Liver (tissue), 3 donors: ENCODE results near the gene TMEM132E.

Experiments used
- EGR1 ChIP-seq, 2 donors: IDR thresholded peaks; 2 replicates each; pipeline ENCODE4 v1.6.1; 2016 to 2018; ENCODE audit warnings: antibody characterized with exemption in 2 of 2, low read depth in 2 of 2
- GABPA ChIP-seq, 2 donors: IDR thresholded peaks in 1 of 2; conservative IDR thresholded peaks in 1 of 2; 2 replicates each; pipeline ENCODE4 v1.6.1; 2016; ENCODE audit warnings: antibody characterized with exemption in 2 of 2, mild to moderate bottlenecking in 1 of 2, moderate library complexity in 1 of 2
- JUND ChIP-seq, 2 donors: IDR thresholded peaks; 2 replicates each; pipeline ENCODE4 v1.6.1; 2016; ENCODE audit warnings: antibody characterized with exemption in 2 of 2
- RAD21 ChIP-seq, 2 donors: IDR thresholded peaks; 2 replicates each; pipeline ENCODE4 v1.6.1; 2016; ENCODE audit warnings: antibody characterized with exemption in 2 of 2, mild to moderate bottlenecking in 2 of 2
- RXRA ChIP-seq, 2 donors: IDR thresholded peaks; 2 replicates each; pipeline ENCODE4 v1.6.1; 2017 to 2018; ENCODE audit warnings: antibody characterized with exemption in 2 of 2, mild to moderate bottlenecking in 1 of 2
- SP1 ChIP-seq: IDR thresholded peaks from 2 replicates; pipeline ENCODE4 v1.6.1; 2018; ENCODE audit warnings: antibody characterized with exemption, mild to moderate bottlenecking
- TF ChIP-seq, protein P1 (sequence below): fragments of 150-350 bp; IDR thresholded peaks from 2 replicates; pipeline ENCODE4 v1.5.1; 2017; ENCODE audit warnings: improper control_type of control experiment, low read depth, low read length; ENCODE audit not compliant: missing input control
- TF ChIP-seq, protein P2 (sequence below): IDR thresholded peaks from 2 replicates; pipeline ENCODE4 v1.6.1; 2016; ENCODE audit warnings: antibody characterized with exemption
- donor health status: healthy.
- donor health status: healthy.

GRCh38 chr17:34572483-34572882 lies 6.9 kb upstream of the TMEM132E start:
- TF ChIP-seq, protein P1, sequence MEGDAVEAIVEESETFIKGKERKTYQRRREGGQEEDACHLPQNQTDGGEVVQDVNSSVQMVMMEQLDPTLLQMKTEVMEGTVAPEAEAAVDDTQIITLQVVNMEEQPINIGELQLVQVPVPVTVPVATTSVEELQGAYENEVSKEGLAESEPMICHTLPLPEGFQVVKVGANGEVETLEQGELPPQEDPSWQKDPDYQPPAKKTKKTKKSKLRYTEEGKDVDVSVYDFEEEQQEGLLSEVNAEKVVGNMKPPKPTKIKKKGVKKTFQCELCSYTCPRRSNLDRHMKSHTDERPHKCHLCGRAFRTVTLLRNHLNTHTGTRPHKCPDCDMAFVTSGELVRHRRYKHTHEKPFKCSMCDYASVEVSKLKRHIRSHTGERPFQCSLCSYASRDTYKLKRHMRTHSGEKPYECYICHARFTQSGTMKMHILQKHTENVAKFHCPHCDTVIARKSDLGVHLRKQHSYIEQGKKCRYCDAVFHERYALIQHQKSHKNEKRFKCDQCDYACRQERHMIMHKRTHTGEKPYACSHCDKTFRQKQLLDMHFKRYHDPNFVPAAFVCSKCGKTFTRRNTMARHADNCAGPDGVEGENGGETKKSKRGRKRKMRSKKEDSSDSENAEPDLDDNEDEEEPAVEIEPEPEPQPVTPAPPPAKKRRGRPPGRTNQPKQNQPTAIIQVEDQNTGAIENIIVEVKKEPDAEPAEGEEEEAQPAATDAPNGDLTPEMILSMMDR, result no peak
- TF ChIP-seq JUND (IDR thresholded peaks at IDR 0.05) (no peak), SP1 (no peak), RAD21 (IDR thresholded peaks at IDR 0.05) (no peak), EGR1 (IDR thresholded peaks at IDR 0.05; ENCODE audit: low read depth in 2 of 2) (no peak), GABPA (IDR thresholded peaks at IDR 0.05 in 1 of 2, conservative IDR thresholded peaks at IDR 0.05 in 1 of 2) (no peak), RXRA (IDR thresholded peaks at IDR 0.05) (no peak)
- TF ChIP-seq, protein P2, sequence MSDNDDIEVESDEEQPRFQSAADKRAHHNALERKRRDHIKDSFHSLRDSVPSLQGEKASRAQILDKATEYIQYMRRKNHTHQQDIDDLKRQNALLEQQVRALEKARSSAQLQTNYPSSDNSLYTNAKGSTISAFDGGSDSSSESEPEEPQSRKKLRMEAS, result no peak
